Panc1 (cell line): ENCODE results near the gene GPRIN2. TPM values are rescaled to one million over a fixed set of nuclear protein-coding genes. Genes with fewer than 3 reads are reported as not detected.

Experiments used
- ATAC-seq: fragments of 200-7000 bp; cut with Tn5 transposase; 2 replicates; pipeline ENCODE4 v1.9.1; 2020; ENCODE audit warnings: mild to moderate bottlenecking, moderate library complexity
- BruUV-seq: library from RNA; stranded (reverse); fragments of 400-500 nt; replicated peaks from 2 replicates; lab custom pipeline; 2021; lab: Mats Ljungman, UMichigan
- CTCF ChIA-PET: fragments of 300-600 bp; sonication (Branson Sonifier 250); formaldehyde crosslinking; loops from one replicate; lab custom pipeline; 2022; ENCODE audit warnings: antibody characterized with exemption; lab: Charles Lee
- POLR2A ChIA-PET: fragments of 300-600 bp; sonication (Branson Sonifier 250); formaldehyde crosslinking; loops from one replicate; lab custom pipeline; 2022; ENCODE audit warnings: antibody characterized with exemption; lab: Charles Lee
- DNase-seq: peaks from one replicate; pipeline ENCODE4 v3.0.0-alpha.2; 2010; ENCODE audit warnings: low read depth, low spot score
- H3K27ac ChIP-seq: 2 replicates; pipeline ENCODE4 v1.5.1; 2011; ENCODE audit warnings: mild to moderate bottlenecking, low read length, inconsistent platforms
- H3K27me3 ChIP-seq: fragments of 200-500 bp; sonication (Bioruptor generic); 2 replicates; pipeline ENCODE4 v1.6.0; 2014; ENCODE audit warnings: low read length, inconsistent platforms; ENCODE audit not compliant: control insufficient read depth, insufficient read depth
- H3K36me3 ChIP-seq: fragments of 200-500 bp; sonication (Bioruptor generic); 2 replicates; pipeline ENCODE4 v1.5.1; 2014; ENCODE audit warnings: inconsistent platforms, mild to moderate bottlenecking, low read length, moderate library complexity; ENCODE audit not compliant: control insufficient read depth, insufficient read depth
- H3K4me1 ChIP-seq: 2 replicates; pipeline ENCODE4 v1.5.1; 2011; ENCODE audit warnings: inconsistent platforms, mild to moderate bottlenecking, low read length, moderate library complexity; ENCODE audit not compliant: control insufficient read depth, insufficient read depth
- H3K4me3 ChIP-seq, 2 experiments: 2 replicates each; pipeline ENCODE4 v1.5.1; 2011 to 2012; ENCODE audit warnings: low read depth in 2 of 2, low read length in 2 of 2, mild to moderate bottlenecking in 2 of 2, inconsistent platforms in 1 of 2, moderate library complexity in 1 of 2
- H3K9me3 ChIP-seq: fragments of 200-500 bp; sonication (Bioruptor generic); 2 replicates; pipeline ENCODE4 v1.5.1; 2014; ENCODE audit warnings: low read depth, mild to moderate bottlenecking, inconsistent platforms, low read length, moderate library complexity; ENCODE audit not compliant: control insufficient read depth, insufficient read depth
- CTCF ChIP-seq: fragments of 450-650 bp; IDR thresholded peaks from 2 replicates; pipeline ENCODE4 v1.5.1; 2017; ENCODE audit warnings: mild to moderate bottlenecking
- POLR2AphosphoS5 ChIP-seq: IDR thresholded peaks from 2 replicates; pipeline ENCODE4 v1.6.1; 2012; ENCODE audit warnings: mild to moderate bottlenecking, low read depth, low read length, moderate library complexity
- SIN3A ChIP-seq: IDR thresholded peaks from 2 replicates; pipeline ENCODE4 v1.6.1; 2012; ENCODE audit warnings: low read depth, mild to moderate bottlenecking, low read length, moderate library complexity, borderline replicate concordance; ENCODE audit not compliant: insufficient read depth
- TCF7L2 ChIP-seq: IDR thresholded peaks from 2 replicates; pipeline ENCODE4 v1.6.1; 2011; ENCODE audit warnings: mild to moderate bottlenecking, low read depth, low read length, inconsistent platforms
- in situ Hi-C: cut with HindIII; loops from 2 replicates; pipeline ENCODE4 v1.10.0; 2016; ENCODE audit warnings: low sequenced_read_pairs, low pct_unique_long_range_greater_than_20kb
- intact Hi-C: fragments of 100-400 bp; cut with micrococcal nuclease; formaldehyde crosslinking; loops from one replicate; pipeline ENCODE4 v1.10.0; 2022; ENCODE audit not compliant: unreplicated experiment
- total RNA-seq: library from RNA; stranded (reverse); gene quantifications from one replicate; pipeline ENCODE4 v1.2.1, GENCODE V29; 2021; ENCODE audit not compliant: unreplicated experiment
- TF ChIP-seq, protein P1 (sequence below), 2 experiments: IDR thresholded peaks; 2 replicates each; pipeline ENCODE4 v1.6.1; 2011 to 2012; ENCODE audit warnings: low read depth in 2 of 2, control low read depth in 1 of 2, low read length in 1 of 2, mild to moderate bottlenecking in 1 of 2, moderate library complexity in 1 of 2; ENCODE audit not compliant: insufficient read depth in 1 of 2

GPRIN2 gene
- total RNA-seq, 1 experiment from 2014 or later = 12.9 TPM

GRCh38 chr10:46538155-46538554 lies 18.3 kb downstream of the GPRIN2 start:
- H3K27me3 ChIP-seq = no peaks in the 10 kb centered on the region
- no peaks in the 10 kb centered on the region for H3K9me3 ChIP-seq
- POLR2A ChIA-PET = no interaction called here
- BruUV-seq = no TSS peak
- in situ Hi-C loops = no loop called here
- TF ChIP-seq POLR2AphosphoS5 = no peak
- TF ChIP-seq, protein P1, sequence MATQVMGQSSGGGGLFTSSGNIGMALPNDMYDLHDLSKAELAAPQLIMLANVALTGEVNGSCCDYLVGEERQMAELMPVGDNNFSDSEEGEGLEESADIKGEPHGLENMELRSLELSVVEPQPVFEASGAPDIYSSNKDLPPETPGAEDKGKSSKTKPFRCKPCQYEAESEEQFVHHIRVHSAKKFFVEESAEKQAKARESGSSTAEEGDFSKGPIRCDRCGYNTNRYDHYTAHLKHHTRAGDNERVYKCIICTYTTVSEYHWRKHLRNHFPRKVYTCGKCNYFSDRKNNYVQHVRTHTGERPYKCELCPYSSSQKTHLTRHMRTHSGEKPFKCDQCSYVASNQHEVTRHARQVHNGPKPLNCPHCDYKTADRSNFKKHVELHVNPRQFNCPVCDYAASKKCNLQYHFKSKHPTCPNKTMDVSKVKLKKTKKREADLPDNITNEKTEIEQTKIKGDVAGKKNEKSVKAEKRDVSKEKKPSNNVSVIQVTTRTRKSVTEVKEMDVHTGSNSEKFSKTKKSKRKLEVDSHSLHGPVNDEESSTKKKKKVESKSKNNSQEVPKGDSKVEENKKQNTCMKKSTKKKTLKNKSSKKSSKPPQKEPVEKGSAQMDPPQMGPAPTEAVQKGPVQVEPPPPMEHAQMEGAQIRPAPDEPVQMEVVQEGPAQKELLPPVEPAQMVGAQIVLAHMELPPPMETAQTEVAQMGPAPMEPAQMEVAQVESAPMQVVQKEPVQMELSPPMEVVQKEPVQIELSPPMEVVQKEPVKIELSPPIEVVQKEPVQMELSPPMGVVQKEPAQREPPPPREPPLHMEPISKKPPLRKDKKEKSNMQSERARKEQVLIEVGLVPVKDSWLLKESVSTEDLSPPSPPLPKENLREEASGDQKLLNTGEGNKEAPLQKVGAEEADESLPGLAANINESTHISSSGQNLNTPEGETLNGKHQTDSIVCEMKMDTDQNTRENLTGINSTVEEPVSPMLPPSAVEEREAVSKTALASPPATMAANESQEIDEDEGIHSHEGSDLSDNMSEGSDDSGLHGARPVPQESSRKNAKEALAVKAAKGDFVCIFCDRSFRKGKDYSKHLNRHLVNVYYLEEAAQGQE (IDR thresholded peaks at IDR 0.05; ENCODE audit: insufficient read depth in 1 of 2, low read depth in 2 of 2, low read length in 1 of 2) = no peak
- TF ChIP-seq TCF7L2 = no peak
- TF ChIP-seq CTCF = no peak
- no peak for TF ChIP-seq SIN3A
- no peaks in the 10 kb centered on the region for H3K36me3 ChIP-seq
- no peak for DNase-seq
- intact Hi-C loops = no loop called here
- H3K4me1 ChIP-seq = peaks cover 27% of the 10 kb centered on the region
- no peak overlapping the region for H3K27ac ChIP-seq
- no peak overlapping the region for H3K4me3 ChIP-seq
- no peak for ATAC-seq
- CTCF ChIA-PET = no interaction called here

GRCh38 chr10:46537309-46537708 lies 19.1 kb downstream of the GPRIN2 start:
- no peak overlapping the region for H3K4me3 ChIP-seq
- DNase-seq (no peak), ATAC-seq (no peak)
- peak overlapping the region; percentile 29; the same call in 1 of the 2 replicates for H3K27ac ChIP-seq
- intact Hi-C loops (no loop called here), in situ Hi-C loops (no loop called here)
- ChIA-PET CTCF (no interaction called here), POLR2A (no interaction called here)
- H3K4me1 ChIP-seq = peaks cover 27% of the 10 kb centered on the region
- H3K36me3 ChIP-seq = no peaks in the 10 kb centered on the region
- TF ChIP-seq TCF7L2 (no peak), CTCF (no peak), POLR2AphosphoS5 (no peak), SIN3A (no peak)
- H3K9me3 ChIP-seq = no peaks in the 10 kb centered on the region
- no peaks in the 10 kb centered on the region for H3K27me3 ChIP-seq
- no TSS peak for BruUV-seq
